Small intestine (tissue), 7 donors: Measurements from ENCODE around the gene KRTAP10-1. TPM values are rescaled to one million over a fixed set of nuclear protein-coding genes. Genes with fewer than 3 reads are reported as not detected.

Experiments
- DNase-seq, 2 donors: peaks; one replicate each; pipeline versions ENCODE4 v3.0.0 to v3.0.0-alpha.2; 2013
- FAIRE-seq: peaks from 2 replicates; lab custom pipeline; 2012; peaks lifted over from hg19 to GRCh38; lab: Jason Lieb, UNC
- H3K27ac ChIP-seq, 3 donors: one replicate each; pipeline ENCODE4 v1.5.1; 2013; ENCODE audit warnings: low read length in 2 of 3, mild to moderate bottlenecking in 2 of 3, control low read depth in 1 of 3, inconsistent platforms in 1 of 3, low read depth in 1 of 3, moderate library complexity in 1 of 3
- H3K27me3 ChIP-seq, 3 donors: one replicate each; pipeline ENCODE4 v1.6.1; 2013; ENCODE audit warnings: low read length in 3 of 3, inconsistent platforms in 1 of 3; ENCODE audit not compliant: control insufficient read depth in 3 of 3, insufficient read depth in 3 of 3
- H3K36me3 ChIP-seq, 3 donors: one replicate each; pipeline ENCODE4 v1.6.1; 2013; ENCODE audit warnings: low read length in 3 of 3, inconsistent platforms in 1 of 3, low read depth in 1 of 3, mild to moderate bottlenecking in 1 of 3, moderate library complexity in 1 of 3; ENCODE audit not compliant: control insufficient read depth in 3 of 3, insufficient read depth in 2 of 3
- H3K4me1 ChIP-seq, 3 donors: one replicate each; pipeline ENCODE4 v1.6.1; 2013; ENCODE audit warnings: low read length in 2 of 3, inconsistent platforms in 1 of 3, low read depth in 1 of 3, mild to moderate bottlenecking in 1 of 3, moderate library complexity in 1 of 3; ENCODE audit not compliant: control insufficient read depth in 3 of 3, insufficient read depth in 2 of 3
- H3K4me3 ChIP-seq, 3 donors: one replicate each; pipeline ENCODE4 v1.5.1; 2013; ENCODE audit warnings: low read length in 3 of 3, control low read depth in 1 of 3, inconsistent platforms in 1 of 3, low read depth in 1 of 3, mild to moderate bottlenecking in 1 of 3, moderate library complexity in 1 of 3
- H3K9me3 ChIP-seq, 2 donors: one replicate each; pipeline ENCODE4 v1.6.1; 2013; ENCODE audit warnings: low read depth in 1 of 2, low read length in 1 of 2; ENCODE audit not compliant: control insufficient read depth in 2 of 2, insufficient read depth in 1 of 2
- WGBS, 3 donors: extraction: QIAGEN DNeasy Blood & Tissue Kit; methylation state at CpG; one replicate each; pipeline ENCODE4 v1.1.7; 2013; 5-methylcytosine and 5-hydroxymethylcytosine counted together
- polyA plus RNA-seq, 4 donors: library from polyadenylated mRNA; stranded (reverse) in 3 of 4; unstranded in 1 of 4; fragments of 200-250 nt in 3 of 4; fragments of 120-200 nt in 1 of 4; gene quantifications; one replicate each; pipeline versions ENCODE4 v1.2.1 to v1.2.3, GENCODE V29; 2013
- donor health status: healthy with polysubstance abuse.
- donor health status: control.
- donor health status: control.
- donor health status: Bipolar disorder and iron deficiency.
- donor health status: healthy.

The KRTAP10-1 gene
- polyA plus RNA-seq, 4 donors: not detected

DNA sequence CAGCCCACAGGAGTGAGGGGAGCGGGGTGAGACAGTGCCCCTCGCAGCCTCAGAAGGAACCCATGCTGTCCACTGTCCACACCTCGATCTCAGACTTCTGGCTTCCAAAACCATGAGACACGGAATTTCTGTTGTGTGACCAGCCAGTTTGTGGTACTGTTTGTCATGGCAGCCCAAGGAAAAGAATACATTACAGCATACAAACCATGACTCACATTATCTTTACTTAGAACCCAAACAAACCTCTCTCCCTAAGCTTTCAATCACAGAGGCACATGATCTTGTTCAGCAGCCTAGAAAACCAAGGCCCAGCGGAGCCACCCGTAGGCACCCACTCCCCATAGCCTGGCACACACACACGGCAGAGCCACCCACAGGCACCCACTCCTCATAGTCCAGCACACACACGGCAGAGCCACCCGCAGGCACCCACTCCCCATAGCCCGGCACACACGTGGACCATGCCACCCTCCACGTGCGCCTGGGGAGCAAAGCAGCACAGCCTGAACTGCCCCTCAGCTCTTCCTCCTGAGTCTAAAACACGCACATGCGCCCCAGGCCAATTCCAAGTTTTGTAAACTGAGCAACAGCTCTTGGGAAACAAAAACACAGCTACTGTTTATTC lies 33.1 kb upstream of the KRTAP10-1 start:
- WGBS, 3 donors: 81 to 87% (median 83%) methylated on average over 15 of the region's 15 CpGs
- Histone ChIP-seq H3K9me3 (peaks cover 0 to 29% of the 10 kb centered on the region in 2 donors), H3K4me3 (no peak overlapping the region), H3K36me3 (no peaks in the 10 kb centered on the region), H3K27ac (no peak overlapping the region), H3K27me3 (peaks cover 0 to 2% (median 0%) of the 10 kb centered on the region in 3 donors), H3K4me1 (no peaks in the 10 kb centered on the region)
- no peak for DNase-seq
- no peak for FAIRE-seq

GRCh38 chr21:44571844-44572782 lies 32.1 kb upstream of the KRTAP10-1 start:
- 90 to 92% (median 92%) methylated on average over 40 of the region's 40 CpGs for WGBS, 3 donors
- DNase-seq (no peak), FAIRE-seq (no peak)
- no peak overlapping the region for H3K4me3 ChIP-seq
- H3K9me3 ChIP-seq: peaks cover 0 to 25% of the 10 kb centered on the region in 2 donors
- H3K4me1 ChIP-seq: no peaks in the 10 kb centered on the region
- H3K36me3 ChIP-seq: no peaks in the 10 kb centered on the region
- H3K27ac ChIP-seq: no peak overlapping the region
- peaks cover 0 to 2% (median 0%) of the 10 kb centered on the region in 3 donors for H3K27me3 ChIP-seq

- no peaks in the 10 kb centered on the region for H3K36me3 ChIP-seq
- FAIRE-seq (no peak), DNase-seq (no peak)
- peaks cover 0 to 20% of the 10 kb centered on the region in 2 donors for H3K9me3 ChIP-seq
- no peak overlapping the region for H3K27ac ChIP-seq
- 65 to 76% (median 74%) methylated on average over 4 of the region's 4 CpGs for WGBS, 3 donors
- H3K4me1 ChIP-seq: no peaks in the 10 kb centered on the region
- H3K4me3 ChIP-seq: no peak overlapping the region
- peaks cover 0 to 2% (median 0%) of the 10 kb centered on the region in 3 donors for H3K27me3 ChIP-seq
These were observed 31.3 kb upstream of the KRTAP10-1 start for GRCh38 chr21:44571296-44571695.

- DNase-seq: no peak
- Histone ChIP-seq H3K9me3 (peaks cover 0 to 11% of the 10 kb centered on the region in 2 donors), H3K4me1 (no peaks in the 10 kb centered on the region), H3K27ac (no peak overlapping the region), H3K4me3 (no peak overlapping the region), H3K36me3 (no peaks in the 10 kb centered on the region), H3K27me3 (peaks cover 0 to 2% (median 0%) of the 10 kb centered on the region in 3 donors)
- 82 to 89% (median 88%) methylated on average over 12 of the region's 12 CpGs for WGBS, 3 donors
- FAIRE-seq: no peak
These were observed 30.0 kb upstream of the KRTAP10-1 start for GRCh38 chr21:44569861-44570517.

DNA sequence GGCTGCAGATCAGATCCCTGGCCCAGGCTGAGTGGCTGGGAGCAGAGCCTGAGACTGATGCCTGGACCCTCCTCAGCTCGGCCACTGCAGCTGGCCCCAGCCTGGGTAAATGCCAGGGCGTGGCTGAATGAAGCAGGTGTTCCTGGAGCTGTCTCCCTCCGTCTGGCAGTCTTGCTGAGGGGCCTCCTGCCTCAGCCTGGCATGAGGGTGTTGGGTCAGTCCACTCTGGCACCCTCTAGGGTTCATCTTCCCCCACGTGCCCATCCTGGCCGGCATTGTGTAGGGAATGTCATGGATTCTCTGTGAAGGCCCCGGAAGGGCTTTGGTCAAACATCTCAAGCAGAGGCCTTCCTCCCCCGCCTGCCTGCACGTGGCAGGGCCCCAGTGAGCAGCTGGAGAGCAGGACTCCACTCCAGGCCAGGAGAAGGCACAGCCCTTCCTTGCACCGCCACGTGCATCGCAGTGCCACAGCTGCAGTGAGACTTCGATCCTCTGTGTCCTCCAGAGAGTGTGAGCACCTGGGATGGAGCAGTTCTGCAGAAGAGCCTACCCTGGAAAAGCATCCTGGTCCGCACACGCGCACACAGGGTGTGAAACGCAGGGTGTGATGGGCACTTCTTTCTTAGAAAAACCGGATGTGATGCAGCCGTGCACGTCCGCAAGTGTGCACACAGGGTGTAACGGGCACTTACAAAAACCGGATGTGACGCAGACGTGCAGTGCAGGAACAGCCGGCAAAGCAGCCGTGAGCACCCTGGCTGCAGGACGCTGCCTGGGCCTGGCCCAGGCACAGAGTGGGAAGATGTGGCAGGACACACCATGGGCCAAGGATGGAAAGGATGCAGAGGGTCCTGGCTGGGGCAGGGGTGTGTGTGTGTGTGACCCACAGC lies 28.9 kb upstream of the KRTAP10-1 start:
- no peak overlapping the region for H3K27ac ChIP-seq
- peaks cover 0 to 2% (median 0%) of the 10 kb centered on the region in 3 donors for H3K27me3 ChIP-seq
- no peaks in the 10 kb centered on the region for H3K36me3 ChIP-seq
- FAIRE-seq: no peak
- no peak for DNase-seq
- no peaks in the 10 kb centered on the region for H3K4me1 ChIP-seq
- 55 to 73% (median 71%) methylated on average over 26 to 27 of the region's 27 CpGs for WGBS, 3 donors
- peaks cover 0 to 11% of the 10 kb centered on the region in 2 donors for H3K9me3 ChIP-seq
- H3K4me3 ChIP-seq: no peak overlapping the region

DNA sequence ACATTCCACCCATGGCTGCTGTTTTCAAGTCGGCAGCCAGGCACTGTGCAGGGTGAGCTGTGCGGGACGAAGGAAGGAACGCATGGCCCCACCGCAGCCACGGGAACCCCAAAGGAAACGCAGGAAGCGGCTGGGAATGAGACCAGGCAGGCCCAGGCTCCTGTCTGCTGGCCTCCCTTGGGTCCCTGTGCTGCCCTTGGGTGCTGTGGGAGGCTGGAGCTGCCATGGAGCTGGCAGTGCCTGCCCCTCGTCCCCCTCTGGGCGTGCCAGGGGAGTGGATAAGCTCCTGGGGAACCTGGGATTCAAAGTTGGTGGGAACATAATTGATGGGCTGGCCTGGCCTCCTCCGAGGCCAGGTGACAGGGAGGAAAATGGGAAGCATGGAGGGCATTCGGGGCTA lies 28.3 kb upstream of the KRTAP10-1 start:
- peaks cover 0 to 11% of the 10 kb centered on the region in 2 donors for H3K9me3 ChIP-seq
- WGBS, 3 donors: 65 to 74% (median 70%) methylated on average over 10 to 12 of the region's 12 CpGs
- no peak for DNase-seq
- H3K27ac ChIP-seq: no peak overlapping the region
- H3K4me3 ChIP-seq: no peak overlapping the region
- H3K4me1 ChIP-seq: no peaks in the 10 kb centered on the region
- no peaks in the 10 kb centered on the region for H3K36me3 ChIP-seq
- peaks cover 0 to 2% (median 0%) of the 10 kb centered on the region in 3 donors for H3K27me3 ChIP-seq
- no peak for FAIRE-seq

DNA sequence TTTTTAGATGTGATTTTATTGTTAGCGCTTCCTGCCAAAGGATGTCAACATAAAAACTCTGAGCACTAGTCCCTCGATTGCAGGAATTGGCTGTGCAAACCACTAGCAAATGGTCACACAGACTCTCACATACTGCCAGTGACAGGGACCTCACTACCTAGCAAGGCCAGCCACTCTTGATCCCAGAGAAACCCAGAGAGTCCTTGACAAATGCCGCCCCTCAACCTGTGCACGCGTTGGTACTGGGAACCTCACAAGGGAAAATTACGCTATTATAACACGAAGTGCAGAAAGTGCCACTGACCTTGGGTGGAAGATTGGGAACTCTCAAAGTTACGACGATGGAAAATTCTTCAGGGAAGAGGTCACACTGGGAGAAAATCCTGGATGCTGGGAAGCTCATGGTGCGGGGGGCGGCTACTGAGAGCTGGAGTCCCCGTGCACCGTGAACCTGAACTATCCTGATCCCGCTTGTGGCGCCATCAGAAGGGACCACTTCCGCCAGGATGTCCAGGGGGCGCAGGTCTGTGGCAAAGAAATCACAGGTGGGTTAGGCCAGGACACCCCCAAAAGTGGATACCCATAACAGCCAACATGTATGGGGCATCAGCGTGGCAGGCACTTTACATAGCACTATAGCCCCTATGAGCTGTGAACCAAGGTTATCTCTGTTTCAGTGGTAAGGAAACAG lies 27.6 kb upstream of the KRTAP10-1 start:
- no peaks in the 10 kb centered on the region for H3K36me3 ChIP-seq
- H3K4me1 ChIP-seq: no peaks in the 10 kb centered on the region
- DNase-seq: no peak
- WGBS, 3 donors: 89 to 93% (median 90%) methylated on average over 18 of the region's 18 CpGs
- no peak overlapping the region for H3K27ac ChIP-seq
- H3K27me3 ChIP-seq: peaks cover 0 to 2% (median 0%) of the 10 kb centered on the region in 3 donors
- H3K9me3 ChIP-seq: peaks cover 0 to 11% of the 10 kb centered on the region in 2 donors
- H3K4me3 ChIP-seq: no peak overlapping the region
- no peak for FAIRE-seq
